ENCODE measurements around the gene PPIH. TPM values are rescaled to one million over a fixed set of nuclear protein-coding genes. Genes with fewer than 3 reads are reported as not detected.
A peak's percentile ranks its signal among the peaks of the same experiment; 100 is the strongest.

PPIH gene
- total and polyA plus RNA-seq, 2 of the 13 experiments (the other 11 are each of a cell fraction or from before 2014, with no cell fraction given) = 29.9 to 72.6 TPM

DNA sequence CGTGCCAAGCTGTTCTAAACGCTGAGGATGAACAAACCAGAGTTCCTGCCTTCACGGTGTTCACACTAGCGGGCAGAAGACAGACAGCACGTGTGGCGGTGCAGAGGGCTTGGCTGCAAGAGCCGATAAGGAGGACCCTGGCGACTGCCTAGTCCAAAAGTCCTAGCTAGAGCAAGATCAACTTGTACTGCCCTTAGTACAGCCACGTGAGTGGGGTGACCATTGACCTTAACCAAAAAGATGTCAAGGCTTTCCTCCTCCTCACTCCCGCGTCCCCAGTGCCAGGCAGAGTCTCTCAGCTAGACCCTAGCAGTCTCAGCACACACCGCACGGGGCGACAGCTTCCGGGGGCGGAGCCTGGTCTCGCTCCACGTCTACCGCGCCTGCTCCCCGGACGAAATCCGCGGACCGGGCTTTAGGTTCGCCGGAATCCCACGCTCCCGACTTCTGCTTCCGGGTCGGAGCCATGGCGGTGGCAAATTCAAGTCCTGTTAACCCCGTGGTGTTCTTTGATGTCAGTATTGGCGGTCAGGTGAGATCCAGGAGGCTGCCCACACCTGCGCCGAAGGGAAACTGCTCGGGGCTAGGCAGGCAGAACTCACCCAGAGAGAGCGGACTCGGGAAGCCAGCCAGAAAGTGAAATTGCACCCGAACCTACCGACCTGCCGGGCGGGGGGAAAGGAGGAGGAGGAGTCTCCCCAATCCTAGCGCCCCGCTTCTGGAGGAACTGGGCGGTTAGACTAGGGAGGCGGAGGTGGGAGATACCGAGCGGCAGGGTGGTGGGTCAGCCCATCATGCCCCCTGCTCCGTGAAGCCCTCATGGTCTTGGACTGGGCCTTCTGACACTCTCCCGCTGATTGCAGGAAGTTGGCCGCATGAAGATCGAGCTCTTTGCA, at the start of gene PPIH (continued):
- TF ChIP-seq ZNF83 (CRISPR knock-in tag; IDR thresholded peaks at IDR 0.05; ENCODE audit: borderline replicate concordance) = 0 out of 2 replicates have a peak, but pooled peaks have one; percentile 61
- TF ChIP-seq LCORL (IDR thresholded peaks at IDR 0.05) = no peak
- peak; percentile 67 for TF ChIP-seq LCORL (CRISPR knock-in tag; IDR thresholded peaks at IDR 0.05)
- TF ChIP-seq MXD4 (CRISPR knock-in tag; IDR thresholded peaks at IDR 0.05) = peak; percentile 95; the same call in 1 of the 2 replicates
- no peak for TF ChIP-seq SATB2 (CRISPR knock-in tag; IDR thresholded peaks at IDR 0.05)
- TF ChIP-seq, protein P1, sequence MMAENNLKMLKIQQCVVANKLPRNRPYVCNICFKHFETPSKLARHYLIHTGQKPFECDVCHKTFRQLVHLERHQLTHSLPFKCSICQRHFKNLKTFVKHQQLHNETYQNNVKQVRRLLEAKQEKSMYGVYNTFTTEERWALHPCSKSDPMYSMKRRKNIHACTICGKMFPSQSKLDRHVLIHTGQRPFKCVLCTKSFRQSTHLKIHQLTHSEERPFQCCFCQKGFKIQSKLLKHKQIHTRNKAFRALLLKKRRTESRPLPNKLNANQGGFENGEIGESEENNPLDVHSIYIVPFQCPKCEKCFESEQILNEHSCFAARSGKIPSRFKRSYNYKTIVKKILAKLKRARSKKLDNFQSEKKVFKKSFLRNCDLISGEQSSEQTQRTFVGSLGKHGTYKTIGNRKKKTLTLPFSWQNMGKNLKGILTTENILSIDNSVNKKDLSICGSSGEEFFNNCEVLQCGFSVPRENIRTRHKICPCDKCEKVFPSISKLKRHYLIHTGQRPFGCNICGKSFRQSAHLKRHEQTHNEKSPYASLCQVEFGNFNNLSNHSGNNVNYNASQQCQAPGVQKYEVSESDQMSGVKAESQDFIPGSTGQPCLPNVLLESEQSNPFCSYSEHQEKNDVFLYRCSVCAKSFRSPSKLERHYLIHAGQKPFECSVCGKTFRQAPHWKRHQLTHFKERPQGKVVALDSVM (CRISPR knock-in tag; IDR thresholded peaks at IDR 0.05) = peak; percentile 39; the same call in 1 of the 2 replicates
- TF ChIP-seq POLR2A (IDR thresholded peaks at IDR 0.05; ENCODE audit: insufficient read depth in 1 of 2, low read depth in 2 of 2, low read length in 2 of 2) = peak; percentile 91 to 98
- peak; percentile 88; the same call in 1 of the 2 replicates for TF ChIP-seq ZNF788 (CRISPR knock-in tag; IDR thresholded peaks at IDR 0.05; ENCODE audit: borderline replicate concordance)
- no peak for TF ChIP-seq ZNF296 (CRISPR knock-in tag; conservative IDR thresholded peaks at IDR 0.05)
- TF ChIP-seq ZNF317 (CRISPR knock-in tag; IDR thresholded peaks at IDR 0.05) = peak; percentile 81
- TF ChIP-seq, protein P2, sequence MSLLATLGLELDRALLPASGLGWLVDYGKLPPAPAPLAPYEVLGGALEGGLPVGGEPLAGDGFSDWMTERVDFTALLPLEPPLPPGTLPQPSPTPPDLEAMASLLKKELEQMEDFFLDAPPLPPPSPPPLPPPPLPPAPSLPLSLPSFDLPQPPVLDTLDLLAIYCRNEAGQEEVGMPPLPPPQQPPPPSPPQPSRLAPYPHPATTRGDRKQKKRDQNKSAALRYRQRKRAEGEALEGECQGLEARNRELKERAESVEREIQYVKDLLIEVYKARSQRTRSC (CRISPR knock-in tag; IDR thresholded peaks at IDR 0.05; ENCODE audit: low read depth) = no peak
- TF ChIP-seq KDM5A (IDR thresholded peaks at IDR 0.05; ENCODE audit: borderline replicate concordance, low read length) = peak; percentile 87
- TF ChIP-seq FOSL1 (CRISPR knock-in tag; IDR thresholded peaks at IDR 0.05; ENCODE audit: borderline replicate concordance) = no peak
- TF ChIP-seq TOE1 (CRISPR knock-in tag; IDR thresholded peaks at IDR 0.05) = no peak
- TF ChIP-seq NR2C2 (CRISPR knock-in tag; IDR thresholded peaks at IDR 0.05; ENCODE audit: borderline replicate concordance) = peak; percentile 100
- TF ChIP-seq ZSCAN9 (CRISPR knock-in tag; IDR thresholded peaks at IDR 0.05; ENCODE audit: borderline replicate concordance) = peak; percentile 59; the same call in 1 of the 2 replicates
- TF ChIP-seq, protein P3, sequence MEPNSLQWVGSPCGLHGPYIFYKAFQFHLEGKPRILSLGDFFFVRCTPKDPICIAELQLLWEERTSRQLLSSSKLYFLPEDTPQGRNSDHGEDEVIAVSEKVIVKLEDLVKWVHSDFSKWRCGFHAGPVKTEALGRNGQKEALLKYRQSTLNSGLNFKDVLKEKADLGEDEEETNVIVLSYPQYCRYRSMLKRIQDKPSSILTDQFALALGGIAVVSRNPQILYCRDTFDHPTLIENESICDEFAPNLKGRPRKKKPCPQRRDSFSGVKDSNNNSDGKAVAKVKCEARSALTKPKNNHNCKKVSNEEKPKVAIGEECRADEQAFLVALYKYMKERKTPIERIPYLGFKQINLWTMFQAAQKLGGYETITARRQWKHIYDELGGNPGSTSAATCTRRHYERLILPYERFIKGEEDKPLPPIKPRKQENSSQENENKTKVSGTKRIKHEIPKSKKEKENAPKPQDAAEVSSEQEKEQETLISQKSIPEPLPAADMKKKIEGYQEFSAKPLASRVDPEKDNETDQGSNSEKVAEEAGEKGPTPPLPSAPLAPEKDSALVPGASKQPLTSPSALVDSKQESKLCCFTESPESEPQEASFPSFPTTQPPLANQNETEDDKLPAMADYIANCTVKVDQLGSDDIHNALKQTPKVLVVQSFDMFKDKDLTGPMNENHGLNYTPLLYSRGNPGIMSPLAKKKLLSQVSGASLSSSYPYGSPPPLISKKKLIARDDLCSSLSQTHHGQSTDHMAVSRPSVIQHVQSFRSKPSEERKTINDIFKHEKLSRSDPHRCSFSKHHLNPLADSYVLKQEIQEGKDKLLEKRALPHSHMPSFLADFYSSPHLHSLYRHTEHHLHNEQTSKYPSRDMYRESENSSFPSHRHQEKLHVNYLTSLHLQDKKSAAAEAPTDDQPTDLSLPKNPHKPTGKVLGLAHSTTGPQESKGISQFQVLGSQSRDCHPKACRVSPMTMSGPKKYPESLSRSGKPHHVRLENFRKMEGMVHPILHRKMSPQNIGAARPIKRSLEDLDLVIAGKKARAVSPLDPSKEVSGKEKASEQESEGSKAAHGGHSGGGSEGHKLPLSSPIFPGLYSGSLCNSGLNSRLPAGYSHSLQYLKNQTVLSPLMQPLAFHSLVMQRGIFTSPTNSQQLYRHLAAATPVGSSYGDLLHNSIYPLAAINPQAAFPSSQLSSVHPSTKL (CRISPR knock-in tag; IDR thresholded peaks at IDR 0.05) = peak; percentile 57
- TF ChIP-seq, protein P4, sequence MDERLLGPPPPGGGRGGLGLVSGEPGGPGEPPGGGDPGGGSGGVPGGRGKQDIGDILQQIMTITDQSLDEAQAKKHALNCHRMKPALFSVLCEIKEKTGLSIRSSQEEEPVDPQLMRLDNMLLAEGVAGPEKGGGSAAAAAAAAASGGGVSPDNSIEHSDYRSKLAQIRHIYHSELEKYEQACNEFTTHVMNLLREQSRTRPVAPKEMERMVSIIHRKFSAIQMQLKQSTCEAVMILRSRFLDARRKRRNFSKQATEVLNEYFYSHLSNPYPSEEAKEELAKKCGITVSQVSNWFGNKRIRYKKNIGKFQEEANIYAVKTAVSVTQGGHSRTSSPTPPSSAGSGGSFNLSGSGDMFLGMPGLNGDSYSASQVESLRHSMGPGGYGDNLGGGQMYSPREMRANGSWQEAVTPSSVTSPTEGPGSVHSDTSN (CRISPR knock-in tag; IDR thresholded peaks at IDR 0.05) = peak; percentile 20; the same call in 1 of the 2 replicates
- TF ChIP-seq, protein P5, sequence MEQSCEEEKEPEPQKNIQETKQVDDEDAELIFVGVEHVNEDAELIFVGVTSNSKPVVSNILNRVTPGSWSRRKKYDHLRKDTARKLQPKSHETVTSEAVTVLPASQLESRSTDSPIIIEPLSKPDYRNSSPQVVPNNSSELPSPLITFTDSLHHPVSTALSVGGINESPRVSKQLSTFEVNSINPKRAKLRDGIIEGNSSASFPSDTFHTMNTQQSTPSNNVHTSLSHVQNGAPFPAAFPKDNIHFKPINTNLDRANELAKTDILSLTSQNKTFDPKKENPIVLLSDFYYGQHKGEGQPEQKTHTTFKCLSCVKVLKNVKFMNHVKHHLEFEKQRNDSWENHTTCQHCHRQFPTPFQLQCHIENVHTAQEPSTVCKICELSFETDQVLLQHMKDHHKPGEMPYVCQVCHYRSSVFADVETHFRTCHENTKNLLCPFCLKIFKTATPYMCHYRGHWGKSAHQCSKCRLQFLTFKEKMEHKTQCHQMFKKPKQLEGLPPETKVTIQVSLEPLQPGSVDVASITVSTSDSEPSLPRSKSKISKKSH (CRISPR knock-in tag; IDR thresholded peaks at IDR 0.05; ENCODE audit: borderline replicate concordance) = peak; percentile 73; the same call in 1 of the 2 replicates
